Jurkat, Clone E6-1 (cell line): ENCODE results near the gene B3GNT5.
A peak's percentile ranks its signal among the peaks of the same experiment; 100 is the strongest.

Source experiments
- DNase-seq: peaks from one replicate; pipeline ENCODE4 v3.0.0-alpha.2; 2011; ENCODE audit warnings: low read depth, low spot score
- H3K4me3 ChIP-seq: 2 replicates; pipeline ENCODE4 v1.5.1; 2011; ENCODE audit warnings: mild to moderate bottlenecking, low read length, control low read depth, moderate library complexity

B3GNT5 gene

DNA sequence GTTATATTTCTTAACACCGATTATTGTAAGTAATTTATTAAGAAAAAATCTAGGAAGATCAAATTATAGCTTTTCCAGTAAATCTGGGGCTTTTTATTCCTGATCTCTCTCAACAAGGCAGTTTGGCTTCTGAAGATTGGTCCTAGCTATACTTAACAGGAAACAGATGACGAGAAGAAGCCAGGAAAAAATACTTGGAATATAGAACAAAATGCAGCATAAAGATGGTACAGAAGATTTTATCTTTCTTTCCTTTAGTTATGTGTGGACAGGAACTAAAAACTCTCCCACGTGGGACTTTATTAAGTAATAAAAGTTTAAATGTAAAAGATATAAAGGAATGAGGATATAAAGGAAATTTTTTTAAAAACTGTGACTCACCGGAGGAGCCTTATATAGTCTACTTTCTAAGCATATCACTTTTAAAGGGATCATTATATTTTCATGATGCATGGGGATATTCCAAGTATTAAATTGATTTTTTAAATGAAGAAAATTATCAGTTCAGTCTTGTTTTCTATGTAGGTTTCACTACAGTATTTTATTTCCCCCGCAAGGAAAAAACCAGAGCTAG is 8.2 kb downstream of the B3GNT5 start:
- H3K4me3 ChIP-seq, result no peak overlapping the region
- no peak for DNase-seq

- no peak overlapping the region for H3K4me3 ChIP-seq
- DNase-seq, result no peak
Observed at GRCh38 chr3:183262875-183263378, 9.9 kb downstream of the B3GNT5 start.

- DNase-seq, result no peak
Observed at GRCh38 chr3:183264268-183264667, 11.2 kb downstream of the B3GNT5 start.

DNA sequence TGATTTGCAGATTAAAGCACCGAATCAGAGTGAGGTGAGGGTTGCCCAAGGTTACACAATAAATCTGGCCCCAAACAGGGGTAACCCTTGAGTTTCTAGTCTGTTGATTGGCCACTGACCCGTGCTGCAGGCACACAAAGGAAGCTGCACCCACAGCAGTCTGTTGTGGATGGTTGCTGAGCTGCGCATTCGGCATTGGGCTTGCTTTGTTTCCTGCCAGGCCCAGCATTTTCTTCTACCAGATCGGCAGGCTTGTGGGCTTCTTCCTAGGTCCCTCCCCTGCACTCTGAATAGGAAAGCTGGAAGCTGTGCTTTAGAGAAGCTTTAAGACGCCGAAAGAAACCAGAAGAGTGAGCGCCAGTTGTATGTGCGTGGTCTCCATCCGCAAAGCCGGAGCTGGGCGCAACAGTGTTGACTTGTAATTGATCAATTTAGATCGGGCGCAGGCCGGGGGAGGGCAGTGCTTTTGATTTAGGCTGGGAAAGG is 12.1 kb downstream of the B3GNT5 start:
- no peak for DNase-seq
- H3K4me3 ChIP-seq, result no peak overlapping the region

More at GRCh38 chr3:183264268-183264667, 11.2 kb downstream of the B3GNT5 start:
- no peak overlapping the region for H3K4me3 ChIP-seq

- DNase-seq, result no peak
- H3K4me3 ChIP-seq, result no peak overlapping the region
Observed at GRCh38 chr3:183265834-183266417, 12.9 kb downstream of the B3GNT5 start.

- no peak for DNase-seq
- H3K4me3 ChIP-seq, result no peak overlapping the region
Observed at GRCh38 chr3:183266454-183266853, 13.4 kb downstream of the B3GNT5 start.

DNA sequence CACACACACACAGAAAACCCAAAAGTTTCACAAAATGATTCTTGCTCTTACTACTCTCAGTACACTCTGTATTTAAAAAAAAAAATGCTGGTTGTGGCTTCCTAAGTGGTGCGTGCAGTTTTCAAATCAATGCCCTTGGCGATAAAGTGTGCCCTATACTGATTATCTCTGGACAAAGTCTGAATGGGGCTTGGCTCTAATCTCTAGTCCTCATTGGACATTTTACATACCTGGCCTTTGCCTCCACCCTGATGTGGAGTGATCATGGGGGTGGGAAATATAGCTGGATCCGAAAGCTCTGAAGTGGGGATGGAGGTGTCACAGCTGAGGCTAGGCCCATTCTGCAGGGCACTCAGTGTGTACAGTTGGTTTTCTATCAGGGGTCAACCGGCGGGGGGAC is 14.1 kb downstream of the B3GNT5 start:
- H3K4me3 ChIP-seq, result no peak overlapping the region
- DNase-seq, result no peak

- DNase-seq, result no peak
- no peak overlapping the region for H3K4me3 ChIP-seq
Observed at GRCh38 chr3:183268366-183268765, 15.3 kb downstream of the B3GNT5 start.

- no peak overlapping the region for H3K4me3 ChIP-seq
- DNase-seq, result no peak
Observed at GRCh38 chr3:183269345-183269744, 16.3 kb downstream of the B3GNT5 start.

GRCh38 chr3:183270344-183270743 is 17.3 kb downstream of the B3GNT5 start:
- no peak for DNase-seq
- H3K4me3 ChIP-seq, result no peak overlapping the region

GRCh38 chr3:183272142-183272541 is 19.1 kb downstream of the B3GNT5 start:
- no peak overlapping the region for H3K4me3 ChIP-seq
- DNase-seq, result no peak

DNA sequence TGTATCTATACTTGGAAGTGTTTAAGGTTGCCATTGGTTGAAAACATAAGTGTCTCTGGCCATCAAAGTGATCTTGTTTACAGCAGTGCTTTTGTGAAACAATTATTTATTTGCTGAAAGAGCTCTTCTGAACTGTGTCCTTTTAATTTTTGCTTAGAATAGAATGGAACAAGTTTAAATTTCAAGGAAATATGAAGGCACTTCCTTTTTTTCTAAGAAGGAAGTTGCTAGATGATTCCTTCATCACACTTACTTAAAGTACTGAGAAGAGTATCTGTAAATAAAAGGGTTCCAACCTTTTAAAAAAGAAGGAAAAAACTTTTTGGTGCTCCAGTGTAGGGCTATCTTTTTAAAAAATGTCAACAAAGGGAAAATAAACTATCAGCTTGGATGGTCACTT is 19.7 kb downstream of the B3GNT5 start:
- H3K4me3 ChIP-seq, result no peak overlapping the region
- DNase-seq, result no peak

GRCh38 chr3:183274609-183275008 is 21.6 kb downstream of the B3GNT5 start:
- no peak overlapping the region for H3K4me3 ChIP-seq
- no peak for DNase-seq

GRCh38 chr3:183275418-183275817 is 22.4 kb downstream of the B3GNT5 start:
- no peak overlapping the region for H3K4me3 ChIP-seq
- peak; percentile 89 for DNase-seq

- no peak for DNase-seq
Observed at GRCh38 chr3:183275937-183276336, 22.9 kb downstream of the B3GNT5 start.

DNA sequence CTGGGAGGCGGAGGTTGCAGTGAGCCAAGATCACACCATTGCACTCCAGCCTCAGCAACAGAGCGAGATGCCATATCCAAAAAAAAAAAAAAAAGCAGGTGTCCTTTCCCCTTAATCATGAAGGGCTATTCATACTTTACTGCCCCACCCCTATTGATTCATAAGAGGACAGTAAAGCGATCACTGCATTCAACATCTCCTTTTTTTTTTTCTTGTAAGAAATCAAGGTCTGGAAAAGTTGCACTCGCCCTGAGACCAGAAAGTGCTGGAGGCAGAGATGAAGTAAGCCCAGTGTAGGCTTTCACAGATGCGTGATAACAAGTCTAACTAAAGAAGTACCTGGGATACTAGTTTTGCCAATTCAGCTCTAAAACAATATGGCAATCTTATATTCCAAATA is 24.2 kb downstream of the B3GNT5 start:
- DNase-seq, result no peak
- no peak overlapping the region for H3K4me3 ChIP-seq

More at GRCh38 chr3:183275937-183276336, 22.9 kb downstream of the B3GNT5 start:
- no peak overlapping the region for H3K4me3 ChIP-seq

- no peak for DNase-seq
- no peak overlapping the region for H3K4me3 ChIP-seq
Observed at GRCh38 chr3:183278479-183279088, 25.5 kb downstream of the B3GNT5 start.

DNA sequence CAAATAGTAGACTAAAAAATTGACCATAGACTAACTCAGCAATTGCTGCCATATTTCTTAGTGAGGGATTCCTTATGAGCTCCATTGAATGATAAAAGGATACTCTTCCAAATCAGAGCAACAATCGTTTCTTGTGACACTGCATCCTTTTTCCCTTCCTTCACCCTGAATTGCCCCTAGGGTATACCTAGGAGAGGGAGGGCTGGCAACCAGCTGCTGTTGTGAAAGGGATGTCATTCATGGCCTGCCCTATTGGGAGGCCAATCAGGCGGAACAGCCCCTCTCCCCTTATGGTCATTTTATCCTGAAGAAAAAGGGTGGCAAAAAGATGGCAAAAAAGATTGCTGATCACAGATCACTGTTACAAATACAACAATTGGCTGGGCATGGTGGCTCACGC is 26.3 kb downstream of the B3GNT5 start:
- no peak for DNase-seq

DNA sequence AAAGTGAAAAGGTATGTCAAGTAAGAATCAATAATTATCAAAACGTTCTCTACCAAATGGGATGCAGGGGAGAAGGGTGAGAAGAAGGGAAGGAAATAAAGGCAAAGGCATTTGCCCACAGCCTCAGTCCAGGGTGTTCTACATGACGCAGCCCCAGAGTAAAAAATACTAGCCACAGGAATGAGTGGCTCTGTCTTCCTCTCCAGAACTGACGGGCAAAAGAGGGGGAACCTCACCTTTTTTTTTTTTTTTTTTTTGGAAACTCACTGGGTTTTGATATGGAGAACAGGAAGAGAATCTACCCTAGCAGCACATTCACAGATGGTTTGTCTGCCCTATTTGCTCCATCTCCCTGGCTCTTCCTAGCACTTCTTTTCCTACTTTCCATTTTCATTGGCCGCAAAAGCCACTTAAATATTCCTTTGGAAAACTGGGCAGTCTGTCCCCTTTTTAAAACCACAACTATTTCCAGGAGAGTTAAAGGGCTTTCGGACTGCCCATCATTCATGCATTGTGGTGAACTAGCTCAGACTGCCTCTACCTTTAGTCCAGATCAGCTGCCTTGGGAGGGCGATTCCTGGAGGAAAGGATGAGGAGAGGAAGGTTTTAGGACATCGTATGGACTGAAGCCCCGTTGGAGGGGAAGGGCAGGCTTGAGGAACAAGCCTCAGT is 28.2 kb downstream of the B3GNT5 start:
- no peak overlapping the region for H3K4me3 ChIP-seq
- DNase-seq, result no peak

More for the DNA sequence above, 26.3 kb downstream of the B3GNT5 start:
- H3K4me3 ChIP-seq, result no peak overlapping the region

DNA sequence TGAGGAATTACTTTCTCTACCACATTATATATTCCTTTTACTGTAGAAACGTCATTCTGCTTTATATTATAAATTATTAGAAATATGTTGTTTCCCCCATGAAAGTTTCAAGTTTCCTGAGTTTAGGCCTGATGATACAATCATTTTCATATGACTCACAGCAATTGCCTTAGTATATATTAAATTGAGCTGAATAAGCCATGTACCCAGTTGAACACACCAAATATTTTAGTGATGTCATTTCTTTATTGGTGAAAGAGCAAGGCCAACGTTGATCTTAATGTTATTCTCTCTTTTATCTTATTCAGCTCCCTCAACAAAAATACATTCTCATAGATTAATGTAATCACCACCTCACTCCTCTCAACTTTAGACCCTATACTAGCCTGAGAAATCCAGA is 30.8 kb downstream of the B3GNT5 start:
- H3K4me3 ChIP-seq, result no peak overlapping the region
- no peak for DNase-seq
